Activated CD8-positive, alpha-beta memory T cell treated with anti-CD3 and anti-CD28 coated beads for 36 hours (primary cell): ENCODE measurements around the gene DCAF6. TPM values are rescaled to one million over a fixed set of nuclear protein-coding genes. Genes with fewer than 3 reads are reported as not detected.

Source experiments
- CTCF ChIA-PET: fragments of 350-600 bp; sonication (Branson Sonifier 250); formaldehyde crosslinking; loops from one replicate; lab custom pipeline; 2021; ENCODE audit warnings: antibody characterized with exemption; lab: Charles Lee
- POLR2A ChIA-PET: fragments of 350-600 bp; sonication (Branson Sonifier 250); formaldehyde crosslinking; loops from one replicate; lab custom pipeline; 2021; ENCODE audit warnings: antibody characterized with exemption; lab: Charles Lee
- total RNA-seq, 2 experiments: library from RNA; stranded (reverse); gene quantifications; one replicate each; pipeline ENCODE4 v1.2.3, GENCODE V29; 2021

The DCAF6 gene
- total RNA-seq, 2 experiments from 2014 or later = 23.5 to 24.0 TPM

DNA sequence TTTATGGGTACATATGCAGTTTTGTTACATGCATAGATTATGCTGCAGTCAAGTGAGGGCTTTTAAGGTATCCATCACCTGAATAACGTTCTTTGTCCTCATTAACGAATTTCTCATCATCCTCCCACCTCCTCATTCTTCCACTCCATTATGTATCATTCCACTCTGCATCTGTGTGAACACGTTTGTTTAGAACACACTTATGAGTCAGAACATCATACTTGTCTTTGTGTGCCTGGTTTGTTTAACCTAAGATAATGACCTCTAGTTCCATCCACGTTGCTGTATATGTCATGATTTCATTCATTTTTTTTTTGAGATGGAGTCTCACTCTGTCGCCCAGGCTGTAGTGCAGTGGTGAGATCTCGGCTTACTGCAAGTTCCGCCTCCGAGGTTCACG, 7.1 kb downstream of the DCAF6 start:
- ChIA-PET CTCF (no interaction called here), POLR2A (no interaction called here)

DNA sequence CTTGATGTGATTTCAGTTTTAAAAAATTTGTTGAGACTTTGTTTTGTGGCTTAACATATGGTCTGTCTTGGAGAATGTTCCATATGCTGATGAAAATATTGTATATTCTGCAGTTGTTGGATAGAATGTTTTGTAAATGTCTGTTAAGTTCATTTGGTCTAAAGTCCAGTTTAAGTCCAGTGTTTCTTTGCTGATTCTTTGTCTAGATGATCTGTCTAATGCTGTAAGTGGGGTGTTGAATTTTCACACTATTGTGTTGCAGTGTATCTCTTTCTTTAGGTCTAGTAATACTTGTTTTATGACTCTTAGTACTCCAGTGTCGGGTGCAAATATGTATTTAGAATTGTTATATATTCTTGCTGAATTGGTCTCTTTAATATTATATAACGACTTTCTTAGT, 11.2 kb downstream of the DCAF6 start:
- POLR2A ChIA-PET = no interaction called here
- CTCF ChIA-PET = no interaction called here

DNA sequence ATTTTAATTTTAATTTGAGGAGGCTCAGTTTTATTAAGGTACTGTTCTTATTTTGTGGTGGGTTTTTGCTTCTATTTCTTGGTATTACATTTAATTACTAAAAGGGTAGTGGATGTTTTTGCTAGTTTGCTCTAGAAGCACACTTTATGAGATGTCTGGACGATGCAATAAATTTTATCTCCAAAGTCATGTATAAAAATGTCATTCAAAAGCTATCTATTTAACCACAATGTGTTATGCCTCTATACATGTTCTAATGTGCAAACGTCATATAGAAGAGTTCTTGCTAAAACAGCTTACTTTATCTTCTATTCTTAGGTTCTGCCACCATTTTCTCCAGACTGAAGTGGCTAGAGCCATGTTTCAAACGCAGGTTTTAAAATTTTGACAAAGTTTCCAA, 13.3 kb downstream of the DCAF6 start:
- CTCF ChIA-PET = no interaction called here

DNA sequence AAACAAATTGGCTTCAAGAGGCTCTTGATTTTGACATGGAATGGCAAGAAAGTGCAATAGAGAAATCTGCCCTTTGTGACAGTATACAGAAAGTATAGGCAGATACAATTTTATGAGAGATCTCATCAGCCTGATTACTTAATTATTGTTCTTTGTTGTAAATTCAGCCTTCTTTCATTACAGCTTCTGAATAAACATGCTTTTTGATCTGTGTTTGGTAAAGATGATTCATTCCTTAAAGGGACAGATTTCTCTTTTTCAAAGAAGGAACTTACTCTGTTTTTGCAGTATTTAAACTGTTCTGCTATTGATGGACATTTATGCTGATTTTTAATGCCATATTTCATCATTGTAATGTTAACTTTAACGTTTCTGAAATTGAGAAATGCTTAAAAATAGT, 14.1 kb downstream of the DCAF6 start:
- POLR2A ChIA-PET = no interaction called here
- CTCF ChIA-PET = no interaction called here

More for the DNA sequence above, 13.3 kb downstream of the DCAF6 start:
- POLR2A ChIA-PET = no interaction called here

DNA sequence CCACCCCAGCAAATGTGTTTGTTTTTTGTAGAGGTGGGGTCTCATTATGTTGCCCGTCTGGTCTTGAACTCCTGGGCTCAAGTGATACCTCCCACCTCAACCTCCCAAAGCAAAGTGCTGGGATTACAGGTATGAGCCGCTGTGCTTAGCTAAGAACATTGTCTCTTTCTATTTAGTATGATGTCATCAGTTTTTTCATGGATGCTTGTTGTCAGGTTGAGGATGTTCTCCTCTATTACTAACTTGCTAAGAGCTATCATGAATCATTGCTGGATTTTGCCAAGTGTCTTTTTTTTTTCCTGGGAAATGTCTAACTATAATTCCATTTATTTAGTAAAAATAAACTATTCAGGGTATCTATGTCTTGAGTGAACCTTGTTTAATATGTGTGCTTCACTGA, 19.4 kb downstream of the DCAF6 start:
- ChIA-PET POLR2A (no interaction called here), CTCF (no interaction called here)

DNA sequence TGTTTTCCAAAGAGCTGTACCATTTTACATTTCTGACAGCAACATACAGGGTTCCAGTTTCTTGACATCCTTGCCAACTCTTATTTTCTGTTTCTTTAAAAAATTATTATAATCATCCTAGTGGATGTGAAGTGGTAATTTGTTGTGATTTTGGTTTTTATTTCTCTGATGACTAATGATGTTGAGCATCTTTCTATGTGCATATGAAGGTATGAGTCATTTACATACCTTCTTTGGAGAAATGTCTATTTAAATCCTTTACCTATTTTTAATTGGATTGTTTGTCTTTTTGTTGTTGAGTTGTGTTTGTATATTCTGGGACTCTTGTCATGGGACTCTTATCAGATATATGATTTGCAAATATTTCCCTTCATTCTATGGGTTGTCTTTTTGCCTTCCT, 21.2 kb downstream of the DCAF6 start:
- ChIA-PET CTCF (no interaction called here), POLR2A (no interaction called here)

DNA sequence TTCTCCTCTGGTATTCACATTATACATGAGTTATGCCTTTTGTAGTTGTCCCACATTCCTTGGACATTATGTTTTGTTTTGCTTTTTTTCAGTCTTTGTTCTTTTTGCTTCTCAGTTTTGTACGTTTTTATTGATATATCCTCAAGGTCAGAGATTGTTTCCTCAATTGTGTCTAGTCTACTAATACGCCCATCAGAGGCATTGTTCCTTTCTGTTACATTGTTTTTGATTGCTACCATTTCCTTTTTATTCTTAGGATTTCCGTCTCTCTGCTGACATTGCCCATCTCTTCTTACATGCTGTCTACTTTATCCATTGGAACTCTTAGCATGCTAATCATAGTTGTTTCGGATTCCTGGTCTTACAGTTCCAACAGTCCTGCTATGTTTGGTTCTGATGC, 28.2 kb downstream of the DCAF6 start:
- CTCF ChIA-PET = no interaction called here
- POLR2A ChIA-PET = no interaction called here

DNA sequence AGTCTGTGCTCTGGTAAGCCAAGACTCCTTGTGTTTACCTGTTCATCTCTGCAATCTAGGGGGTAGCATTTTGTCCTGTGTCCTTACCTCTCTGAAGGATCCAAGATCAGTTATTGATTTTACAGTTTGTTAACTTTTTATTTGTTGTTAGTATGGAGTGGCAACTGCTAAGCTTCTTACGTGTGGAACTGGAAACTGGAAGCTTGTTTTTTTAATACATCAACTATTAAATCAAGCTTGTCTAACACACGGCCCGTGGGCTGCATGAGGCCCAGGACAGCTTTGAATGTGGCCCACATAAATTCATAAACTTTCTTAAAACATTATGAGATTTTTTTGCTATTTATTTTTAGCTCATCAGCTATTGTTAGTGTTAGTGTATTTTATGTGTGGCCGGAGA, 29.6 kb downstream of the DCAF6 start:
- CTCF ChIA-PET = no interaction called here
- POLR2A ChIA-PET = interaction anchor here (0.7 kb wide), 1 partner anchor 23 kb away, joined by 3 read pairs; no protein-coding TSS in a partner anchor

DNA sequence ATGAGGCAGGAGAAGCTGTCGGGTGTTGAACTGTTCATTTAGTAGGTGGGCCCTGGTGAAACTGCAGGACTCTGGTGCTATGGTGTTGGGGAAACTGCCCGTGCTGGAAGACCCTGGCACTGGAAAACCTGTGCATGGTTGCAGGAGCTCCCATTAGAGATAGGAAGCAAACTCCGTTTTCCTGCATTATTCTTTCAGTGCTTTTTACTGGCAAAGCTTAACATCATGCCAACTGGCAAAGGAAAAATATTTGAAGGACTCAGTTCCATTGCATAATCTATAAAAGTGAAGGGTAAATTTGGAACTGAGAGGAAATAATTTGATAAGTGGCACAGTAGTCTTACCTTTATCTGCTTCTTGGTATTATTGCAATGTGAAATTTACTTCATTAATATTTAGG, 32.1 kb downstream of the DCAF6 start:
- ChIA-PET CTCF (no interaction called here), POLR2A (no interaction called here)

DNA sequence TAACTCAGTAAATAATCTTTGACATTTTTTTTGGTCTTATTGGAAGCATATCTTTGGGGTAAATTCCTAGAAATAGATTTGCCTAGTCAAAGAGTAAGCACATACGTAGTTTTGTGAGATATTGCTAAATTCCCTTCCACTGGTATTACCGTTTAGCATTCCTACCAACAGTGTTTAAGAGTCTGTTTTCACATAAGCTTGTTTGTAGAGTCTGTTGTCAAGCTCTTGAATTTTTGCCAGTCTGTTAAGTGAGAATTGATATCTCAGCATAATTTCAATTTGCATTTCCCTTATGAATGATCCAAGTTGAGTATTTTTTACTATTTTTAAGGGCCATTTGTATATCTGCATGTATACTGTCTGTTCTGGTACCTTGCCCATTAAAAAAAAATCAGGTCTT, 37.3 kb downstream of the DCAF6 start:
- CTCF ChIA-PET = no interaction called here
- POLR2A ChIA-PET = no interaction called here

DNA sequence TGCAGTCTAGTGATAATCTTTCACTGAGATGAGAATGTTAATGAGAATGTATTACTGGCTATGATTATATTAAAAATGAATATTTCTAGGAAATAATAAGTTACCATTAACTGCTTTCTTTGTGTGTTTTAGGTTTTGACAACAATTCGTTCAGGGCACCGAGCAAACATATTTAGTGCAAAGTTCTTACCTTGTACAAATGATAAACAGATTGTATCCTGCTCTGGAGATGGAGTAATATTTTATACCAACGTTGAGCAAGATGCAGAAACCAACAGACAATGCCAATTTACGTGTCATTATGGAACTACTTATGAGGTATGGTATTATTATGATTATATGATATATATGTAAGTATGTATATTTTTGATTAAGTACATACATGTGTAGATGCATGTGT, 38.2 kb downstream of the DCAF6 start:
- POLR2A ChIA-PET = no interaction called here

DNA sequence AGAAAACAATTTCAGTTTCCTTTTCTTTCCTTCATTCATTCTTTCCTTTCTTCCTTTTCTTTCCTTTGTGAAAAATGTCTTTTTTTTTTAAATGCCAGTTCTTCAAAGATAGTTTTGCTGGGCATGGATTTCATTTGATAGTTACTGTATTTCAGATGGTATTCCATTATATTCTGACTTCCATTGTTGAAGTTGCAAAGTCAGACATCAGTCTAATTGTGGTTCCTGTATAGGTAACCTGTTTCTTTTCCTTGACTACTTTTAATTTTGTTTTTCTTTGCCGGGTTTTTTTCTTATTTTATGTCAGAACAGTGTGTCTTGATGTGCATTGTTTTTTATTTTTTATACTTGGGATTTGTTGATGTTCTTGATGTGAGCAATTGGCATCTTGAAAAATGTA, 40.8 kb downstream of the DCAF6 start:
- ChIA-PET POLR2A (no interaction called here), CTCF (no interaction called here)

More for the DNA sequence above, 38.2 kb downstream of the DCAF6 start:
- CTCF ChIA-PET = no interaction called here

DNA sequence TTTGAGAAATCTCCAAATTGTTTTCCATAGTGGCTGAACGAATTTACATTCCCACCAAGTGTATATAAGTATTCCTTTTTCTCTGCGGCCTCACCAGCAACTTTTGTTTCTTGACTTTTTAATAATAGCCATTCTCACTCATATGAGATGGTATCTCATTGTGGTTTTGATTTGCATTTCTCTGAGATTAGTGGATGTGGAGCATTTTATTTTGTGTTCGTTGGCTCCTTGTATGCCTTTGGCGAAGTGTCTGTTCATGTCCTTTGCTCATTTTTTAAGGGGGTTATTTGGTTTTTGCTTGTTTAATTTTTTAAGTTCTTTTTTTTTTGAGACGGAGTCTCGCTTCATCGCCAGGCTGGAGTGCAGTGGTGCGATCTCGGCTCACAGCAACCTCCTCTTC, 45.5 kb downstream of the DCAF6 start:
- ChIA-PET POLR2A (no interaction called here), CTCF (no interaction called here)

DNA sequence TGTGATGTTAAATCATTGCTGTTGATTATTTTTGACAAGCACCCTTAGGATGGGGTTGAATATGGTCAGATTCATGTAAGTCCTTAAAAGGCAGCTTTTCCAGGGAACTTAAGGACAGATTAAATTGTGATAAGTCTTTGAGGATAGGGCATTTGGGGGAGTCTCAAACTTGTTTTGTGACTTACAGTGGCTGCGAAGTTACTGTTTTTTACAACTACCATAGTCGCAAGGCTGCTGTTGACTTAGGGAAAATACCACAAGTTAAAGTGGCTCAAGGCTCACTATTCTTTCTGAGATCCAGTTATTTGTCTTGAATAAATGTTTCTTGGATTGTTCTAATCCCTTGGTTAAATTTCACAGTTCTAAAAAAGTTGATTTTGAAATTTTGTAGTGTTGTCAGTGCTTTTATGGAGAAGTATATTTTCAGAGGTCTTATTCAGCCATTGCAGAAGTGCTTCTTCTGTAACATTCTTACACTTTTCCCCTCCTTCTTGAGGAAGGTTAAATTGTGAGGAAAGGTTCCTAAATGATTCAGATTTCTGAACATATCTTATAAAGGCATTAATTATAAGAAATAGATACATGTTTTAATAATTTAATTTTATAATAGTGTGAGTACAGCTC, 47.4 kb downstream of the DCAF6 start:
- ChIA-PET POLR2A (no interaction called here), CTCF (no interaction called here)

DNA sequence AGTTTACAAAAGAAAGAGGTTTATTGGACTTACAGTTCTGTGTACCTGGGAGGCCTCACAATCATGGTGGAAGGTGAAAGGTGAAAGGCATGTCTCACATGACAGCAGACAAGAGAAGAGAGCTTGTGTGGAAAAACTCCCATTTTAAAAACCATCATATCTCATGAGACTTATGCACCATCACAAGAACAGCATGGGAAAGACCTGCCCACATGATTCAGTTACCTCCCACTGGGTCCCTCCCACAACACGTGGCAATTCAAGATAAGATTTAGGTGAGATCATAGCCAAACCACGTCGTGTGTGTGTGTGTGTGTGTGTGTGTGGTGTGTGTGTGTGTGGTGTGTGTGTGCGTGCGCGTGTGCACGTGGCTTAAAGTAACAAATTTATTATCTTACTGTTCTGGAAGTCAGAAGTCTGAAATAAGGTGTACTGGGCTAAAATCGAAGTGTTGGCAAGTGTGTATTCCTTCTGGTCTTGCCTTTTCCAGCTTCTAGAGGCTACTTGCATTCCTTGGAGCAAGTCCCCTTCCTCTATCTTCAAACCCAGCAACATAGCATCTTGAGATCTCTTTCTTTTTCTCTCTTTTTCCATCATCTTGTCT, 48.5 kb downstream of the DCAF6 start:
- ChIA-PET CTCF (no interaction called here), POLR2A (no interaction called here)

DNA sequence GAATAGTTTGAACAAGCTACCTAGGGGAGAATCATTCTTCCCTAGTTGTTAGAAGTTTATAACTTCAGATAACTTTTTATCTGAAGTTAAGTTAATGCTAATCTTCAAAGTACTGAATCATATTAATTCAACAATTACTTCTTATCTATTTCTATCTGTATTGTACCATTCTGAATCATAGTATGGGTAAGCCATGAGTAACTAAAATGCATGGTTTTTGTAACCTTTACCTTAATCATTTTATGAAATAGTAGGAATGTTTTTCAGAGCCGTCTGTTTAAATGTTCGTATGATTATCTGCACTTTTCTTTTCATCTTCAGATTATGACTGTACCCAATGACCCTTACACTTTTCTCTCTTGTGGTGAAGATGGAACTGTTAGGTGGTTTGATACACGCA, 50.7 kb downstream of the DCAF6 start:
- POLR2A ChIA-PET = no interaction called here
- CTCF ChIA-PET = interaction anchor here (1.2 kb wide), 1 partner anchor 95 kb away, joined by 3 read pairs; no protein-coding TSS in a partner anchor

DNA sequence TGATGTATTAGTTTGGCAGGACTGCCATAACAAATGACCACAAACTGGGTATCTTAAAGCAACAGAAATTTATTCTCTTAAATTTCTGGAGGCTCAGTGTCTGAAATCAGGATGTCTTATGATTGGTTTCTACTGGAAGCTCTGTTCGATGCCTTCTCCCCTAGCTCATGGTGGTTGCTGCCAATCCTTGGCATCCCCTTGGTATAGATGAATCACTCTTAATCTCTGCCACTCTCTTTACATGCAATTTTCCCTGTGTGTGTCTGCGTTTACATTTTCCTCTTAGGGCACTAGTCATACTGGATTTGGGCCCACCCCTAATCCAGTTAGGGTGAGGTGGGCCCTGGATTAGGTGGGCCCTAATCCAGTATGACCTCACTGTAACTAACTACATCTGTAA, 55.1 kb downstream of the DCAF6 start:
- POLR2A ChIA-PET = no interaction called here
- CTCF ChIA-PET = no interaction called here

DNA sequence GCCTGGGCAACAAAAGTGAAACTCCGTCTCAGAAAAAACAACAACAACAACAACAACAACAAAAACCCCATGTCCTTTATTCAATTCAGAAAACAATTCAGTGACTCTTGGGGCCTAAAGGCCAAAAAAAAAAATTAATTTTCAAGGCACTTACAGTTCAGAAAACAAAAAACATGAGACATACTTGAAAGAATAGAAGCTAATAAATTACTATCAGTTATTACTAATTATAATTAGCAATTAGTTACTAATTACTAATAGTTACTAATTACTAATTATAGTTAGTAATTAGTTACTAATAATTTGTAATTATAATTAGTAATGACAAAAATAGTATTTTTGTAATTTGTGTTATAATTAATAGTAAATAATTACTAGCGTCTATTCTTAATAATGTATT, 57.2 kb downstream of the DCAF6 start:
- POLR2A ChIA-PET = no interaction called here
- CTCF ChIA-PET = no interaction called here

DNA sequence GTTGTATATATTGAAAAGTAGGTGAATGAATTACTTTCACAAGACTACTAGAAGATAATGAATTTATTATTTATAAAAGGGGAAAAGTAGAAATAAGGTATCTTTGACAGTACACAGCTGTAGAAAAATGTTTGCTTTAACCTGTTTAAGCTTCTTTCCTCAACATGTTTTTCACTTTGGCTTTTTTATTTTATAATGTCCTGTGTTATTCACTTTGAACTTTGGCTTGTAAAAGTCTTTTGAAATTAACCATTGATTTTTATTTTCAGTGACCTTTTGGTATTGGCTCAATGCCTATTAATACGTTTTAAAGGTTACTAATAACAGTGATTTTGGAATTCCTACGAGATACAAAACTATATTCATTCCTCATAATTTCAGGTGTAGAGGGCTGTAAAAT, 58.1 kb downstream of the DCAF6 start:
- CTCF ChIA-PET = no interaction called here
- POLR2A ChIA-PET = no interaction called here

DNA sequence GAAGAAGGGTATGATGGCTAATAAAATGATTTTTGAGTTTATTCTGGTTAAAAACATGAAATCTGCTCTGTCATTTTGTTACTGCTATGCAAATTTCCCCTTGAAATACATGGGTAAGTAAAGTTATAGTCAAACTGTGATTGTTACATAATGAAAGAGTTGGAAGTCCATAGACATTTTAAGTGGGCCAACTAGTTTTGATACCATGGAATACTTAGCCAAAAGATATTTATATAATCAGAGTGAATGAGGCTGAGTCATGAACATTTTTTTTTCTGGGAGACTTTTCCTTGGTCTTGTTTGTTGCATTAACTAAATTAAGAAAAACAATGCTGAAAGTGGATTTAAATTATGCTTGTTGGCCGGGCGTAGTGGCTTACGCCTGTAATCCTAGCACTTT, 58.6 kb downstream of the DCAF6 start:
- ChIA-PET POLR2A (no interaction called here), CTCF (no interaction called here)

DNA sequence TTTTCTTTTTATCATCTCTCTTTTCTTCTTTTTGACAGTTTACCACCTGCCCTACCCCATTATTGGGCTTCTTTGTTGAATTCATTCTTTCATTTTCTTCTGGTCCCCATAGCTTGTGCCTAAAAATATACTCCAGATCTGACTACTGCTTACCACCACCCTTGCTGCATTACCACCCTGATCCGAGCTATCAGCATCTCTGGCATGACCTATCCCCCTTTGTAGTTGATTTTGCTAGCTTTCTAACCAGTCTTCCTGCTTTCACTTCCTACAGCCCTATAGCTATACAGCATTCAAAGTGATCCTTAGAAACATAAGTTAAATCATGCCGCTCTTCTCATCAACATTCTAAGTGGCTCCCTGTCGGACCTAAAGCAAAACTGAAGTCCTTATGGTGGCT, 59.8 kb downstream of the DCAF6 start:
- POLR2A ChIA-PET = no interaction called here
- CTCF ChIA-PET = no interaction called here
